Left lung (tissue), 10 donors: ENCODE data around the gene TMEM89. TPM values are rescaled to one million over a fixed set of nuclear protein-coding genes. Genes with fewer than 3 reads are reported as not detected.

Experiments used
- ATAC-seq: fragments of 200-7000 bp; cut with Tn5 transposase; one replicate; pipeline ENCODE4 v1.9.1; 2020; ENCODE audit warnings: moderate library complexity
- DNase-seq, 4 donors: peaks; one replicate each; pipeline ENCODE4 v3.0.0-alpha.2; 2013 to 2020
- H3K27ac ChIP-seq, 2 donors: fragments of 200-600 bp; sonication (generic) in 1 of 2; one replicate each; pipeline versions ENCODE4 v1.5.0 to v1.8.0; 2020 to 2021
- H3K27me3 ChIP-seq, 2 donors: fragments of 200-600 bp; sonication (generic) in 1 of 2; one replicate each; pipeline versions ENCODE4 v1.5.0 to v1.8.0; 2020 to 2021
- H3K36me3 ChIP-seq, 2 donors: fragments of 200-600 bp; sonication (generic) in 1 of 2; one replicate each; pipeline versions ENCODE4 v1.5.0 to v1.8.0; 2020 to 2021
- H3K4me1 ChIP-seq, 2 donors: fragments of 200-600 bp; one replicate each; pipeline ENCODE4 v1.8.0; 2021
- H3K4me3 ChIP-seq, 2 donors: fragments of 200-600 bp; sonication (generic) in 1 of 2; one replicate each; pipeline versions ENCODE4 v1.5.0 to v1.8.0; 2020 to 2021; ENCODE audit warnings: mild to moderate bottlenecking in 1 of 2
- H3K9me3 ChIP-seq, 2 donors: fragments of 200-600 bp; sonication (generic) in 1 of 2; one replicate each; pipeline versions ENCODE4 v1.5.0 to v1.8.0; 2020 to 2021
- CTCF ChIP-seq, 2 donors: fragments of 200-600 bp; sonication (generic) in 1 of 2; IDR thresholded peaks; one replicate each; pipeline versions ENCODE4 v1.5.0 to v1.8.0; 2021; ENCODE audit warnings: antibody characterized with exemption in 2 of 2
- intact Hi-C, 2 donors: fragments of 100-400 bp; cut with DNase I; formaldehyde crosslinking; loops; one replicate each; pipeline versions ENCODE4 v1.11.2 to v1.14.2; 2022
- polyA plus RNA-seq, 6 donors: library from polyadenylated mRNA; unstranded; fragments of 120-200 nt; gene quantifications; one replicate each; pipeline ENCODE4 v1.2.1, GENCODE V29; 2013; ENCODE audit not compliant: insufficient read length in 6 of 6
- total RNA-seq, 2 donors: library from RNA; stranded (reverse); fragmentation: NEBNext Ultra II Directional; extraction: Animal tissue kit (Norgen Biotek cat#: 25700); gene quantifications; one replicate each; pipeline ENCODE4 v1.2.1, GENCODE V29; 2021
- donor health status: DM: no; HTN: yes; CAD: no.
- donor health status: DM: no; HTN: no; CAD: no.

TMEM89 gene
- total and polyA plus RNA-seq, 8 donors = not detected

- TF ChIP-seq CTCF (IDR thresholded peaks at IDR 0.05) = no peak
- H3K27me3 ChIP-seq = peaks cover 7 to 75% of the 10 kb centered on the region in 2 donors
- H3K36me3 ChIP-seq = no peaks in the 10 kb centered on the region
- no peak overlapping the region for H3K4me3 ChIP-seq
- intact Hi-C loops = no loop called here
- ATAC-seq = no peak
- H3K27ac ChIP-seq = no peak overlapping the region
- H3K4me1 ChIP-seq = peaks cover 4 to 18% of the 10 kb centered on the region in 2 donors
- DNase-seq = no peak
- no peaks in the 10 kb centered on the region for H3K9me3 ChIP-seq
Measured at GRCh38 chr3:48591436-48591835, 30.1 kb downstream of the TMEM89 start.

GRCh38 chr3:48588230-48588629, 33.3 kb downstream of the TMEM89 start:
- TF ChIP-seq CTCF (IDR thresholded peaks at IDR 0.05) = no peak
- Histone ChIP-seq H3K27me3 (peaks cover 0 to 49% of the 10 kb centered on the region in 2 donors), H3K9me3 (no peaks in the 10 kb centered on the region), H3K4me1 (no peaks in the 10 kb centered on the region), H3K27ac (no peak overlapping the region), H3K4me3 (no peak overlapping the region), H3K36me3 (no peaks in the 10 kb centered on the region)
- intact Hi-C loops = no loop called here
- no peak for DNase-seq
- no peak for ATAC-seq

- no peak overlapping the region for H3K27ac ChIP-seq
- intact Hi-C loops = no loop called here
- no peak for ATAC-seq
- DNase-seq = no peak
- no peaks in the 10 kb centered on the region for H3K9me3 ChIP-seq
- no peak overlapping the region for H3K4me3 ChIP-seq
- no peaks in the 10 kb centered on the region for H3K36me3 ChIP-seq
- TF ChIP-seq CTCF (IDR thresholded peaks at IDR 0.05) = no peak
- no peaks in the 10 kb centered on the region for H3K4me1 ChIP-seq
- H3K27me3 ChIP-seq = peaks cover 0 to 43% of the 10 kb centered on the region in 2 donors
Measured at GRCh38 chr3:48587686-48588085, 33.9 kb downstream of the TMEM89 start.

- no peaks in the 10 kb centered on the region for H3K9me3 ChIP-seq
Measured at GRCh38 chr3:48585411-48585810, 36.2 kb downstream of the TMEM89 start.

GRCh38 chr3:48584836-48585235, 36.7 kb downstream of the TMEM89 start:
- intact Hi-C loops = no loop called here
- Histone ChIP-seq H3K9me3 (no peaks in the 10 kb centered on the region), H3K36me3 (no peaks in the 10 kb centered on the region), H3K4me3 (no peak overlapping the region), H3K27me3 (peaks cover 0 to 23% of the 10 kb centered on the region in 2 donors), H3K4me1 (no peaks in the 10 kb centered on the region), H3K27ac (no peak overlapping the region)
- ATAC-seq (no peak), DNase-seq (no peak)
- TF ChIP-seq CTCF (IDR thresholded peaks at IDR 0.05) = no peak

More at GRCh38 chr3:48585411-48585810, 36.2 kb downstream of the TMEM89 start:
- DNase-seq (no peak), ATAC-seq (no peak)
- no peak for TF ChIP-seq CTCF (IDR thresholded peaks at IDR 0.05)
- intact Hi-C loops = no loop called here
- no peak overlapping the region for H3K4me3 ChIP-seq
- H3K36me3 ChIP-seq = no peaks in the 10 kb centered on the region
- no peak overlapping the region for H3K27ac ChIP-seq
- no peaks in the 10 kb centered on the region for H3K4me1 ChIP-seq
- peaks cover 0 to 29% of the 10 kb centered on the region in 2 donors for H3K27me3 ChIP-seq
